GM21717 (cell line): Measurements from ENCODE around the gene PCDHGB3.
"Not testable (repeated sequence)": the region's sequence is repeated elsewhere in the genome, so short reads cannot be mapped to it uniquely, and the experiment has no call there.

Experiments
- ATAC-seq: cut with Tn5 transposase; IDR thresholded peaks from one replicate; pipeline ENCODE4 v1.9.1; 2021; ENCODE audit warnings: mild to moderate bottlenecking, moderate library complexity; ENCODE audit not compliant: unreplicated experiment

Gene PCDHGB3

DNA sequence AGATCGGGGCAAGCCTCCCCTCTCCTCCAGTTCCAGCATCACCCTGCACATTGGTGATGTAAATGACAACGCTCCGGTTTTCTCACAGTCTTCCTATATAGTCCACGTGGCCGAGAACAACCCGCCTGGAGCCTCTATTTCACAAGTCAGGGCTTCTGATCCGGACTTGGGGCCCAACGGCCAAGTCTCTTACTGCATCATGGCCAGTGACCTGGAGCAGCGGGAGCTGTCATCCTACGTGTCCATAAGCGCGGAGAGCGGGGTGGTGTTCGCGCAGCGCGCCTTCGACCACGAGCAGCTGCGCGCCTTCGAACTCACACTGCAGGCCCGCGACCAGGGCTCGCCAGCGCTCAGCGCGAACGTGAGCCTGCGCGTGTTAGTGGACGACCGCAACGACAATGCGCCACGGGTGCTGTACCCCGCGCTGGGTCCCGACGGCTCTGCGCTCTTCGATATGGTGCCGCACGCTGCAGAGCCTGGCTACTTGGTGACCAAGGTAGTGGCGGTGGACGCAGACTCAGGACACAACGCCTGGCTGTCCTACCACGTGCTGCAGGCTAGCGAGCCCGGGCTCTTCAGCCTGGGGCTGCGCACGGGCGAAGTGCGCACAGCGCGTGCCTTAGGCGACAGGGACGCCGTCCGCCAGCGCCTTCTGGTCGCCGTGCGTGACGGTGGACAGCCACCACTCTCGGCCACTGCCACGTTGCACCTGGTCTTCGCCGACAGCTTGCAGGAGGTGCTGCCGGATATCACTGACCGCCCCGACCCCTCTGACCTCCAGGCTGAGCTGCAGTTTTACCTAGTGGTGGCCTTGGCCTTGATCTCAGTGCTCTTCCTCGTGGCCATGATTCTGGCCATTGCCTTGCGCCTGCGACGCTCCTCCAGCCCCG, 19.4 kb downstream of the PCDHGB3 start:
- no peak for ATAC-seq

DNA sequence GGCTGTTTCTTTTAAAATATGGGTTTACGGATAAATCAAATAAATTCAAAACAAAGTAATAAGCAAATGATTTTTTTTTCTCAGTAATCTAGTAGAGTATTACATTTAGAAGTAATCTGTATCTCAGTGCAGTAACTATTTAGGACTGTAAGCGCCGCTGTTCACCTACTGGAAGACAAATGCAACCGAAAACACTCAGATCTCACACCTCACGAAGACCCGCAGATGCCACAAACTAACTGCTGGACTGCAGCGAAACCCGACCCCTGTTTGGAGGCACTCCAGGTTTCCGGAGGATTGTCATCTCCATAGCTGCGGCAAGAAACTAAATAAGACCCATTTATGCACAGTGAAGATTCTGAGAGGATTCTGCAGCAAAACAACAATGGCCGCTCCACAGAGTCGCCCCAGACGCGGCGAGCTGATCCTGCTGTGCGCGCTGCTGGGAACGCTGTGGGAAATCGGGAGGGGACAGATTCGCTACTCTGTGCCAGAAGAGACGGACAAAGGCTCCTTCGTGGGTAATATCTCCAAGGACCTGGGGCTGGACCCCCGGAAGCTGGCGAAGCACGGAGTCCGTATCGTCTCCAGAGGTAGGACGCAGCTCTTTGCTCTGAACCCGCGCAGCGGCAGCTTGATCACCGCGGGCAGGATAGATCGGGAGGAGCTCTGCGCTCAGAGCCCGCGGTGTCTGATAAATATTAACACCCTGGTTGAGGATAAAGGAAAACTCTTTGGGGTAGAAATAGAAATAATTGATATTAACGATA, 22.6 kb downstream of the PCDHGB3 start, which contains the start of gene PCDHGA8:
PCDHGA8 (plus strand) TSS at position 205 of the 770 bp plus-strand sequence; CDS start at position 386, 181 bp downstream.
- no peak for ATAC-seq

DNA sequence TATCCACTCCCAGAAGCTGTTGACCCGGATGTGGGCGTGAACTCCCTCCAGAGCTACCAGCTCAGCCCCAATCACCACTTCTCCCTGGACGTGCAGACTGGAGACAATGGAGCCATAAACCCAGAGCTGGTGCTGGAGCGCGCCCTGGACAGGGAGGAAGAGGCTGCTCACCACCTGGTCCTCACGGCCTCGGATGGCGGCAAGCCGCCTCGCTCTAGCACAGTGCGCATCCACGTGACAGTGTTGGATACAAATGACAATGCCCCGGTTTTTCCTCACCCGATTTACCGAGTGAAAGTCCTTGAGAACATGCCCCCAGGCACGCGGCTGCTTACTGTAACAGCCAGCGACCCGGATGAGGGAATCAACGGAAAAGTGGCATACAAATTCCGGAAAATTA, 23.2 kb downstream of the PCDHGB3 start:
- no peak for ATAC-seq

DNA sequence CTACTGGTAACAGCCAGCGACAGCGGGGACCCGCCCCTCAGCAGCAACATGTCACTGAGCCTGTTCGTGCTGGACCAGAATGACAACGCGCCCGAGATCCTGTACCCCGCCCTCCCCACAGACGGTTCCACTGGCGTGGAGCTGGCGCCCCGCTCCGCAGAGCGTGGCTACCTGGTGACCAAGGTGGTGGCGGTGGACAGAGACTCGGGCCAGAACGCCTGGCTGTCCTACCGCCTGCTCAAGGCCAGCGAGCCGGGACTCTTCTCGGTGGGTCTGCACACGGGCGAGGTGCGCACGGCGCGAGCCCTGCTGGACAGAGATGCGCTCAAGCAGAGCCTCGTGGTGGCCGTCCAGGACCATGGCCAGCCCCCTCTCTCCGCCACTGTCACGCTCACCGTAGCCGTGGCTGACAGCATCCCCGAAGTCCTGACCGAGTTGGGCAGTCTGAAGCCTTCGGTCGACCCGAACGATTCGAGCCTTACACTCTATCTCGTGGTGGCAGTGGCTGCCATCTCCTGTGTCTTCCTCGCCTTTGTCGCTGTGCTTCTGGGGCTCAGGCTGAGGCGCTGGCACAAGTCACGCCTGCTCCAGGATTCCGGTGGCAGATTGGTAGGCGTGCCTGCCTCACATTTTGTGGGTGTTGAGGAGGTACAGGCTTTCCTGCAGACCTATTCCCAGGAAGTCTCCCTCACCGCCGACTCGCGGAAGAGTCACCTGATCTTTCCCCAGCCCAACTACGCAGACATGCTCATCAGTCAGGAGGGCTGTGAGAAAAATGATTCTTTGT, 24.6 kb downstream of the PCDHGB3 start:
- ATAC-seq = not testable (repeated sequence)

DNA sequence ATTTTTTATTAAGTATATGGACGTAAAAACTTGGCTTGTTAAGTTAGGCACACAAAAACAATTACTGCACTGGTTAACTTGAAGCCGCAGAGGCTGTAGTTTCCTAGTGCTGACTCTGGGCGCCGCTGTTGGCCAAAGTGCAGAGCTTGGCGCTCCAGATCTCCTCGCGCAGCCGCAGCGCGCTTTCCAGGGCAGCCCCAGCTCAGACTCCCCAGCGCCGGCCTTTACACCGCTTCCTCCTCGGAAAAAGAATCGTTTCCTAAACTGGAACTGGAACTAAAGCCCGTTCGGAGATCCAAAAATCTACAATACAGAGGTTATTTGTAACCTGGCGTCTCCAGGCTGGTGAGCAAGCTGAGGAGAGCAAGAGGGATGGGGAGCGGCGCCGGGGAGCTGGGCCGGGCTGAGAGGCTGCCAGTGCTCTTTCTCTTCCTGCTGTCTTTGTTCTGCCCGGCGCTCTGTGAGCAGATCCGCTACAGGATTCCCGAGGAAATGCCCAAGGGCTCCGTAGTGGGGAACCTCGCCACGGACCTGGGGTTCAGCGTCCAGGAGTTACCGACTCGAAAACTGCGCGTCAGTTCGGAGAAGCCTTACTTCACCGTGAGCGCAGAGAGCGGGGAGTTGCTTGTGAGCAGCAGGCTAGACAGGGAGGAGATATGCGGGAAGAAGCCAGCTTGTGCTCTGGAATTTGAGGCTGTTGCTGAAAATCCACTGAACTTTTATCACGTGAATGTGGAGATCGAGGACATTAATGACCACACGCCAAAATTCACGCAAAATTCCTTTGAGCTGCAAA, 27.9 kb downstream of the PCDHGB3 start, which contains the start of gene PCDHGB5:
PCDHGB5 (plus strand) TSS at position 192 of the 796 bp plus-strand sequence; CDS start at position 373, 181 bp downstream.
- ATAC-seq = peak; percentile 96

DNA sequence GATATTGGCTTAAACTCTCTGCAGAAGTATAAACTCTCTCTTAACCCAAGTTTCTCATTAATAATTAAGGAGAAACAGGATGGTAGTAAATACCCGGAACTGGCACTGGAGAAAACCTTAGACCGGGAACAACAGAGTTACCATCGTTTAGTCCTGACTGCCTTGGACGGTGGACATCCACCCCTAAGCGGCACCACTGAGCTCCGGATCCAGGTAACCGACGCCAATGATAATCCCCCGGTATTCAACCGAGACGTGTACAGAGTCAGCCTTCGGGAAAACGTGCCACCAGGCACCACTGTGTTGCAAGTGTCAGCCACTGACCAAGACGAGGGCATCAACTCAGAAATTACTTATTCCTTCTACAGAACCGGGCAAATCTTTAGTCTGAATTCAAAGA, 28.6 kb downstream of the PCDHGB3 start:
- no peak for ATAC-seq

DNA sequence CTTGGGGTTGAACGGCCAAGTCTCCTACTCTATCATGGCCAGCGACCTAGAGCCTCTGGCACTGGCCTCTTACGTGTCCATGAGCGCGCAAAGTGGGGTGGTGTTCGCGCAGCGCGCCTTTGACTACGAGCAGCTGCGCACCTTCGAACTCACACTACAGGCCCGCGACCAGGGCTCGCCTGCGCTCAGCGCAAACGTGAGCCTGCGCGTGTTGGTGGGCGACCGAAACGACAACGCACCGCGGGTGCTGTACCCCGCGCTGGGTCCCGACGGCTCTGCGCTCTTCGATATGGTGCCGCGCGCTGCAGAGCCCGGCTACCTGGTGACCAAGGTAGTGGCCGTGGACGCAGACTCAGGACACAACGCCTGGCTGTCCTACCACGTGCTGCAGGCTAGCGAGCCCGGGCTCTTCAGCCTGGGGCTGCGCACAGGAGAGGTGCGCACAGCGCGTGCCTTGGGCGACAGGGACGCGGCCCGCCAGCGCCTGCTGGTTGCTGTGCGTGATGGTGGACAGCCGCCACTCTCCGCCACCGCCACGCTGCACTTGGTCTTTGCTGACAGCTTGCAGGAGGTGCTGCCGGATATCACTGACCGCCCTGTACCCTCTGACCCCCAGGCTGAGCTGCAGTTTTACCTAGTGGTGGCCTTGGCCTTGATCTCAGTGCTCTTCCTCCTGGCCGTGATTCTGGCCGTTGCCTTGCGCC, 29.7 kb downstream of the PCDHGB3 start:
- ATAC-seq = no peak

DNA sequence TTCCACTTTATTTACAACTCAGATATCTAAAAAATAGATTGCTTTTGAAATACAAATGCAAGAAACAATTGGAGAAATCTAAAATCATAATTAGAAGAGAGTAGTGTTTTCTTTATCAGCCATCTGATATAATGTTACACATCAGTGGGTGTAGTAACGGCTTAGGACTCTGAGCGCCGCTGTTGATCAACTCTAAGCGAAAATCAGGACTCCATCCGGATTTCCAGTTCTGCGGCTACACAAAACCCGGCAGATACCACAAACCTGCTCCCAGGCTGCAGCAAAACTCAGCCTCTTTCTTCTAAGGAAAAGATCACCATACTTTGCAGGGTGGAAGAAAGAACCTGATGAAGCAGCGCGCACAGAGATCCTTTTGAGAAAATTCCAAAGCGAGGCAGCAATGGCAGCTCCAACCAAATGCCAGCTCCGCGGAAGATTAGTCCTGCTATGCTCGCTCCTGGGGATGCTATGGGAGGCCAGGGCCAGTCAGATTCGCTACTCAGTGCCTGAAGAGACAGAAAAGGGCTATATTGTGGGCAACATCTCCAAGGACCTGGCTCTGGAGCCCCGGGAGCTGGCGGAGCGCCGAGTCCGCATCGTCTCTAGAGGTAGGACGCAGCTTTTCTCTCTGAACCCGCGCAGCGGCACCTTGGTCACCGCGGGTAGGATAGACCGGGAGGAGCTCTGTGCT, 32.7 kb downstream of the PCDHGB3 start, which contains the start of gene PCDHGA9:
PCDHGA9 (plus strand) TSS at position 226 of the 691 bp plus-strand sequence; CDS start at position 401, 175 bp downstream.
- no peak for ATAC-seq

DNA sequence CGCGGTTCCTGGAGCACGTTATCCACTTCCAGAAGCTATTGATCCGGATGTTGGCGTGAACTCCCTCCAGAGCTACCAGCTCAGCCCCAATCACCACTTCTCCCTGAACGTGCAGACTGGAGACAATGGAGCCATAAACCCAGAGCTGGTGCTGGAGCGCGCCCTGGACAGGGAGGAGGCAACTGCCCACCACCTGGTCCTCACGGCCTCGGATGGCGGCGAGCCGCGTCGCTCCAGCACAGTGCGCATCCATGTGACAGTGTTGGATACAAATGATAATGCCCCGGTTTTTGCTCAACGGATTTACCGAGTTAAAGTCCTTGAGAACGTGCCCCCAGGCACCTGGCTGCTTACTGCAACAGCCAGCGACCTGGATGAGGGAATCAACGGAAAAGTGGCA, 33.3 kb downstream of the PCDHGB3 start:
- no peak for ATAC-seq

DNA sequence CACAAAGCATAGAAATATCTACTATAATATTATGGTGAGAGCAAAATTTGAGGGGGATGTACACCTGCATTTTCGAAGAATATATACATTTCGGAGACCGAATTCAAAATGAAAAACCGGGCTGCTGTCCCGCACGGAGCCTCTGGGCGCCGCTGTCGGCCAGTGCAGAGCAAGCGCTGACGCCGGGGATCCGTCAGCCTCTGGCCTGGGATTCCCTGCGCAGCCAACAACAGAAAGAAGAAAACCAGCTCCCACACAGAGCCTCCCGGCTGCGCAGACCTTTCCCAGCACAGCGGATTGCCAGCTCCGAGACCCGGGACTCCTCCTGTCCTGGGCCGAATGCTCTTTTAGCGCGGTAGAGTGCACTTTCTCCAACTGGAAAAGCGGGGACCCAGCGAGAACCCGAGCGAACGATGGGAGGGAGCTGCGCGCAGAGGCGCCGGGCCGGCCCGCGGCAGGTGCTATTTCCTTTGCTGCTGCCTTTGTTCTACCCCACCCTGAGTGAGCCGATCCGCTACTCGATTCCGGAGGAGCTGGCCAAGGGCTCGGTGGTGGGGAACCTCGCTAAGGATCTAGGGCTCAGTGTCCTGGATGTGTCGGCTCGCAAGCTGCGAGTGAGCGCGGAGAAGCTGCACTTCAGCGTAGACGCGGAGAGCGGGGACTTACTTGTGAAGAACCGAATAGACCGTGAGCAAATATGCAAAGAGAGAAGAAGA, 37.9 kb downstream of the PCDHGB3 start, which contains the start of gene PCDHGB6:
PCDHGB6 (plus strand) TSS at position 232 of the 716 bp plus-strand sequence; CDS start at position 414, 182 bp downstream.
- ATAC-seq = not testable (repeated sequence)

DNA sequence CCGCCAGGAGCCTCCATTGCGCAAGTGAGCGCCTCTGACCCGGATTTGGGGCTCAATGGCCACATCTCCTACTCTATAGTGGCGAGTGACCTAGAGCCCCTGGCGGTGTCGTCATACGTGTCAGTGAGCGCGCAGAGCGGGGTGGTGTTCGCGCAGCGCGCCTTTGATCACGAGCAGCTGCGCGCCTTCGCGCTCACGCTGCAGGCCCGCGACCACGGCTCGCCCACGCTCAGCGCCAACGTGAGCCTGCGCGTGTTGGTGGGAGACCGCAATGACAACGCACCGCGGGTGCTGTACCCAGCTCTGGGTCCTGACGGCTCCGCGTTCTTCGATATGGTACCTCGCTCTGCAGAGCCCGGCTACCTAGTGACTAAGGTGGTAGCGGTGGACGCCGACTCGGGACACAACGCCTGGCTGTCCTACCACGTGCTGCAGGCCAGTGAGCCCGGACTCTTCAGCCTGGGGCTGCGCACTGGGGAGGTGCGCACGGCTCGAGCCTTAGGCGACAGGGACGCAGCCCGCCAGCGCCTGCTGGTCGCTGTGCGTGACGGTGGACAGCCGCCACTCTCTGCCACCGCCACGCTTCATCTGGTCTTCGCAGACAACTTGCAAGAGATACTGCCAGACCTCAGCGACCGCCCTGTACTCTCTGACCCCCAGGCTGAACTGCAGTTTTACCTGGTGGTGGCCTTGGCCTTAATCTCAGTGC, 39.7 kb downstream of the PCDHGB3 start:
- no peak for ATAC-seq

DNA sequence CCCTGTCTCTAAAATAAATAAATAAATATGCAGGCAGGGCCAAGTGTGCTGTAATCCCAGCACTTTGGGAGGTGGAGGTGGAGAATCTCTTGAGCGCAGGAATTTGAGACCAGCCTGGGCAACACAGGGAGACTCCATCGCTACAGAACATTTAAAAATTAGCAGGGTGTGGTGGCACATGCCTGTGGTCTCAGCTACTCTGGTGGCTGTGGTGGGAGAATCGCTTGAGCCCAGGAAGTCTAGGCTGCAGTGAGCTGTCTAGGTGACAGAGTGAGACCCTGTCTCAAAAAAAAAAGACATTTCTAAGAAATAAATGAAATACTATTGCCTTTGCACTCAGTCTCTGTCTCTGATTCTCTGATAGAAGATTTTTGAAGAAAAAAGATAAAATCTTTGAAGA, 41.5 kb downstream of the PCDHGB3 start:
- ATAC-seq = no peak

DNA sequence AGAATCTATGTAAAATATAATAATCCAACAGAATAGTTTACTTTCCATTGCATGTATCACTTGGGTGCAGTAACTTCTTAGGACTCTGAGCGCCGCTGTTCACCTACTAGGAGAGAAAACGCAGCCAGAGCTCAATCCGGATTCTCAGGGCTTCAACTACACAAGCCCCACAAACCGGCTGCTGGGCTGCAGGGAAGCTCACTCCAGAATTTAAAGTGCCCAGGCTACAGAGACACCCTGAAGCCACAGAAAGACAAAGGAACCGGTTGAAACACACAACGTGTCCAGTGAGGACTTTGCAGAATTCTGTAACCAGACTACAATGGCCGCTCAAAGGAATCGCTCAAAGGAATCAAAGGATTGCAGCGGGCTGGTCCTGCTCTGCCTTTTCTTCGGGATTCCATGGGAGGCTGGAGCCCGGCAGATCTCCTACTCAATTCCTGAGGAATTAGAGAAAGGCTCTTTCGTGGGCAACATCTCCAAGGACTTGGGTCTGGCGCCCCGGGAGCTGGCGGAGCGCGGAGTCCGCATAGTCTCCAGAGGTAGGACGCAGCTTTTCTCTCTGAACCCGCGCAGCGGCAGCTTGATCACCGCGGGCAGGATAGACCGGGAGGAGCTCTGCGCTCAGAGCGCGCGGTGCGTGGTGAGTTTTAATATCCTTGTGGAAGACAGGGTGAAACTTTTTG, 43.0 kb downstream of the PCDHGB3 start, which contains the start of gene PCDHGA10:
PCDHGA10 (plus strand) TSS at position 134 of the 686 bp plus-strand sequence; CDS start at position 323, 189 bp downstream.
- ATAC-seq = peak; percentile 62

DNA sequence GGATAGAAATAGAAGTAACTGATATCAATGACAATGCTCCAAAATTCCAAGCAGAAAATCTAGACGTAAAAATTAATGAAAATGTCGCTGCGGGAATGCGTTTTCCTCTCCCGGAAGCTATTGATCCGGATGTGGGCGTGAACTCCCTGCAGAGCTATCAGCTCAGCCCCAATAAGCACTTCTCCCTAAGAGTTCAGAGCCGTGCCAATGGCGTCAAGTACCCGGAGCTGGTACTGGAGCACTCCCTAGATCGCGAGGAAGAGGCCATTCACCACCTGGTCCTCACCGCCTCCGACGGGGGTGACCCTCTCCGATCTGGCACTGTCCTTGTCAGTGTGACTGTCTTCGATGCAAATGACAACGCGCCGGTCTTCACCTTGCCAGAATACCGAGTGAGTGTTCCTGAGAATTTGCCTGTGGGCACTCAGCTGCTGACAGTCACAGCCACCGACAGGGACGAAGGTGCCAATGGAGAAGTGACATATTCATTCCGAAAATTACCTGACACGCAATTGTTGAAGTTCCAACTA, 43.6 kb downstream of the PCDHGB3 start:
- no peak for ATAC-seq

DNA sequence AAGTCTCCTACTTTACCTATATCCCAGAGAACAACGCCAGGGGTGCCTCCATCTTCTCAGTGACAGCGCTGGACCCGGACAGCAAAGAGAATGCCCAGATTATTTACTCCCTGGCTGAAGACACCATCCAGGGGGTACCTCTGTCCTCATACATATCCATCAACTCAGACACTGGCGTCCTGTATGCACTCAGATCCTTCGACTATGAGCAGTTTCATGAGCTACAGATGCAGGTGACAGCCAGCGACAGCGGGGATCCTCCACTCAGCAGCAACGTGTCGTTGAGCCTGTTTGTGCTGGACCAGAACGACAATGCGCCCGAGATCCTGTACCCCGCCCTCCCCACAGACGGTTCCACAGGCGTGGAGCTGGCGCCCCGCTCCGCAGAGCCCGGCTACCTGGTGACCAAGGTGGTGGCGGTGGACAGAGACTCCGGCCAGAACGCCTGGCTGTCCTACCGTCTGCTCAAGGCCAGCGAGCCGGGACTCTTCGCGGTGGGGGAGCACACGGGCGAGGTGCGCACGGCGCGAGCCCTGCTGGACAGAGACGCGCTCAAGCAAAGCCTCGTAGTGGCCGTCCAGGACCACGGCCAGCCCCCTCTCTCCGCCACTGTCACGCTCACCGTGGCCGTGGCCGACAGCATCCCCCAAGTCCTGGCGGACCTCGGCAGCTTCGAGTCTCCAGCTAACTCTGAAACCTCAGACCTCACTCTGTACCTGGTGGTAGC, 44.7 kb downstream of the PCDHGB3 start:
- not testable (repeated sequence) for ATAC-seq

DNA sequence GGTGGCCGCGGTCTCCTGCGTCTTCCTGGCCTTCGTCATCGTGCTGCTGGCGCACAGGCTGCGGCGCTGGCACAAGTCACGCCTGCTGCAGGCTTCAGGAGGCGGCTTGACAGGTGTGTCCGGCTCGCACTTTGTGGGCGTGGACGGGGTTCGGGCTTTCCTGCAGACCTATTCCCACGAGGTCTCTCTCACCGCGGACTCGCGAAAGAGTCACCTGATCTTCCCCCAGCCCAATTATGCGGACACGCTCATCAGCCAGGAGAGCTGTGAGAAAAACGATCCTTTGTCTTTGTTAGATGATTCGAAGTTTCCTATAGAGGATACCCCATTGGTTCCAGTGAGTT, 45.2 kb downstream of the PCDHGB3 start:
- not testable (repeated sequence) for ATAC-seq
